ENCODE results near the gene LRRN3. TPM values are rescaled to one million over a fixed set of nuclear protein-coding genes. Genes with fewer than 3 reads are reported as not detected.

LRRN3 gene
- total RNA-seq, result not detected in 2 replicates

- DNase-seq (ENCODE audit: low read depth), result no peak
- no peak for FAIRE-seq
- Histone ChIP-seq H3K27me3 (ENCODE audit: control insufficient read depth, insufficient read depth, low read length) (no peaks in the 10 kb centered on the region), H3K36me3 (ENCODE audit: control insufficient read depth, insufficient read depth, low read length) (no peaks in the 10 kb centered on the region), H3K4me3 (ENCODE audit: low read depth, low read length) (no peak within 1 kb of the TSS)
- TF ChIP-seq CTCF (IDR thresholded peaks at IDR 0.05; ENCODE audit: insufficient read depth, low read length, severe bottlenecking), result no peak
Observed at GRCh38 chr7:111090846-111091245, at the start of gene LRRN3. LRRN3 (plus strand) TSS chr7:111091127; CDS start chr7:111122773, 31,646 bp downstream.

GRCh38 chr7:111041577-111041976 is 49.4 kb upstream of the LRRN3 start:
- no peaks in the 10 kb centered on the region for H3K27me3 ChIP-seq (ENCODE audit: control insufficient read depth, insufficient read depth, low read length)
- FAIRE-seq (no peak), DNase-seq (ENCODE audit: low read depth) (peak; percentile 68)
- no peaks in the 10 kb centered on the region for H3K36me3 ChIP-seq (ENCODE audit: control insufficient read depth, insufficient read depth, low read length)
- no peak for TF ChIP-seq CTCF (IDR thresholded peaks at IDR 0.05; ENCODE audit: insufficient read depth, low read length, severe bottlenecking)
- H3K4me3 ChIP-seq (ENCODE audit: low read depth, low read length), result no peak overlapping the region

- no peaks in the 10 kb centered on the region for H3K36me3 ChIP-seq (ENCODE audit: control insufficient read depth, insufficient read depth, low read length)
- DNase-seq (ENCODE audit: low read depth) (no peak), FAIRE-seq (no peak)
- no peaks in the 10 kb centered on the region for H3K27me3 ChIP-seq (ENCODE audit: control insufficient read depth, insufficient read depth, low read length)
- H3K4me3 ChIP-seq (ENCODE audit: low read depth, low read length), result no peak overlapping the region
- no peak for TF ChIP-seq CTCF (IDR thresholded peaks at IDR 0.05; ENCODE audit: insufficient read depth, low read length, severe bottlenecking)
Observed at GRCh38 chr7:111042842-111043241, 48.1 kb upstream of the LRRN3 start.

- H3K27me3 ChIP-seq (ENCODE audit: control insufficient read depth, insufficient read depth, low read length), result no peaks in the 10 kb centered on the region
- TF ChIP-seq CTCF (IDR thresholded peaks at IDR 0.05; ENCODE audit: insufficient read depth, low read length, severe bottlenecking), result no peak
- DNase-seq (ENCODE audit: low read depth) (no peak), FAIRE-seq (no peak)
- no peaks in the 10 kb centered on the region for H3K36me3 ChIP-seq (ENCODE audit: control insufficient read depth, insufficient read depth, low read length)
- H3K4me3 ChIP-seq (ENCODE audit: low read depth, low read length), result no peak overlapping the region
Observed at GRCh38 chr7:111043561-111043960, 47.4 kb upstream of the LRRN3 start.

- no peak overlapping the region for H3K4me3 ChIP-seq (ENCODE audit: low read depth, low read length)
- no peaks in the 10 kb centered on the region for H3K27me3 ChIP-seq (ENCODE audit: control insufficient read depth, insufficient read depth, low read length)
- no peaks in the 10 kb centered on the region for H3K36me3 ChIP-seq (ENCODE audit: control insufficient read depth, insufficient read depth, low read length)
- no peak for FAIRE-seq
- DNase-seq (ENCODE audit: low read depth), result no peak
- TF ChIP-seq CTCF (IDR thresholded peaks at IDR 0.05; ENCODE audit: insufficient read depth, low read length, severe bottlenecking), result no peak
Observed at GRCh38 chr7:111045449-111045848, 45.5 kb upstream of the LRRN3 start.

- TF ChIP-seq CTCF (IDR thresholded peaks at IDR 0.05; ENCODE audit: insufficient read depth, low read length, severe bottlenecking), result no peak
- no peak for FAIRE-seq
- DNase-seq (ENCODE audit: low read depth), result no peak
- no peaks in the 10 kb centered on the region for H3K27me3 ChIP-seq (ENCODE audit: control insufficient read depth, insufficient read depth, low read length)
- no peaks in the 10 kb centered on the region for H3K36me3 ChIP-seq (ENCODE audit: control insufficient read depth, insufficient read depth, low read length)
- H3K4me3 ChIP-seq (ENCODE audit: low read depth, low read length), result no peak overlapping the region
Observed at GRCh38 chr7:111047595-111047994, 43.3 kb upstream of the LRRN3 start.

Measured in bronchial epithelial cell (primary cell).